ENCODE results near the gene CRY2.

The CRY2 gene

GRCh38 chr11:45927684-45928413 is 80.6 kb downstream of the CRY2 start:
- TF ChIP-seq CTCF (IDR thresholded peaks at IDR 0.05; ENCODE audit: insufficient read depth, low read depth, low read length, missing control alignments), result no peak
- DNase-seq (ENCODE audit: low read depth), result no peak
- no peak overlapping the region for H3K4me3 ChIP-seq (ENCODE audit: low read length)

DNA sequence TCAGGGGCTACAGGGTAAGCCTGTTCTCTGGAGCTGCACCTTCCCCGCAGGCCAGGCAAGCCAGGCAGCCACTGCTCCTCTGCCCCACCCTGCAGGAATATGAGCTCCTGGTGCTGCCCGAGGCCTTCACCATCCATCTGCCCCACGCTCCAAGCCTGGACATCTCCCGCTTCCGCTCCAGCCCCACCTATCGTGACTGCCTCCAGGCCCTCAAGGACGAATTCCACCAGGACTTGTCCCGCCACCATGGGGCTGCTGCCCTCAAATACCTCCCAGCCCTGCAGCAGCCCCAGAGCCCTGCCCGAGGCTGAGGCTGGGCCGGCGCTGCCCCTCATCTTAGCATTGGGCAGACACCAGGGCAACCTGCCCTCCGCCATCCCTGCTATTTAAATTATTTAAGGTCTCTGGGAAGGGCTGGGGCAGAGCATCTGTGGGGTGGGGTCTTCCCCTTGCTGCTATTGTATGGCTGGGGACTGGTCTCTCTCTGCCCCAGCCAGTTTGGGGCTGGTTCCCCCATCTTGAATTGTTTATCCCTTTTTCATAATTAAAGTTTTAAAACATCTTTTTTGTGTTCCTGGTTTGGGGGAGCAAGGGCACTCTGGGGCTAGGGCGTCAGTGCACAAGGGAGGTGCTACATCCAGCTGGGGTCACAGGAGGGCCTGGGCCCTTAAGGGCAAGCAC is 81.4 kb downstream of the CRY2 start:
- TF ChIP-seq CTCF (IDR thresholded peaks at IDR 0.05; ENCODE audit: insufficient read depth, low read depth, low read length, missing control alignments), result no peak
- DNase-seq (ENCODE audit: low read depth), result peak; percentile 41
- H3K4me3 ChIP-seq (ENCODE audit: low read length), result no peak overlapping the region

GRCh38 chr11:45929486-45930030 is 82.3 kb downstream of the CRY2 start:
- TF ChIP-seq CTCF (IDR thresholded peaks at IDR 0.05; ENCODE audit: insufficient read depth, low read depth, low read length, missing control alignments), result no peak
- DNase-seq (ENCODE audit: low read depth), result peak; percentile 48
- no peak overlapping the region for H3K4me3 ChIP-seq (ENCODE audit: low read length)

- no peak overlapping the region for H3K4me3 ChIP-seq (ENCODE audit: low read length)
- DNase-seq (ENCODE audit: low read depth), result peak; percentile 59
- TF ChIP-seq CTCF (IDR thresholded peaks at IDR 0.05; ENCODE audit: insufficient read depth, low read depth, low read length, missing control alignments), result no peak
Measured at GRCh38 chr11:45930031-45930794, 82.9 kb downstream of the CRY2 start.

- H3K4me3 ChIP-seq (ENCODE audit: low read length), result no peak overlapping the region
- no peak for TF ChIP-seq CTCF (IDR thresholded peaks at IDR 0.05; ENCODE audit: insufficient read depth, low read depth, low read length, missing control alignments)
- DNase-seq (ENCODE audit: low read depth), result peak; percentile 99
Measured at GRCh38 chr11:45930951-45931570, 83.8 kb downstream of the CRY2 start.

DNA sequence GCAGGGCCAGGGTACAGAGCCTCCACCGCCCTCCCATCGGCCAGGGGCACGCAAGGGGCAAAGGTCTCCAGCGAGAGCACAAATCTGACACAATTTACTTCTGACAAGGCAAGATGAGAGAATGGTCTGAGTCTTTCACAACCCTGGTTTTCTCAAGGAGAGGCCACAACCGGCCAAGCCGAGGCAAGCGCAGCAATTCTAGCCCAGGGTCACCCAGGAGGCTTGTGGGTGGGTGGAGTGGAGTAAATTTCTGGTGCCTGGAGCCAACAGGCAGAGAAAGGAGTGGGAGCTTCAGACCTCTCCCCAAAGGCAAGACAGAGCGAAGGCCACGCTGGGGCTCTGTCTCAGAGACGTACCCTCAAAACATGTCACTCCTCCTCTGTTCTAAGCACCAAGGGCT is 84.5 kb downstream of the CRY2 start:
- no peak overlapping the region for H3K4me3 ChIP-seq (ENCODE audit: low read length)
- TF ChIP-seq CTCF (IDR thresholded peaks at IDR 0.05; ENCODE audit: insufficient read depth, low read depth, low read length, missing control alignments), result no peak
- peak; percentile 49 for DNase-seq (ENCODE audit: low read depth)

All from epithelial cell of esophagus (primary cell).